HG02852 (cell line): Measurements from ENCODE around the gene MFSD1.

Experiments
- ATAC-seq: cut with Tn5 transposase; IDR thresholded peaks from one replicate; pipeline ENCODE4 v1.9.1; 2021; ENCODE audit warnings: mild to moderate bottlenecking, moderate library complexity; ENCODE audit not compliant: unreplicated experiment

MFSD1 gene

DNA sequence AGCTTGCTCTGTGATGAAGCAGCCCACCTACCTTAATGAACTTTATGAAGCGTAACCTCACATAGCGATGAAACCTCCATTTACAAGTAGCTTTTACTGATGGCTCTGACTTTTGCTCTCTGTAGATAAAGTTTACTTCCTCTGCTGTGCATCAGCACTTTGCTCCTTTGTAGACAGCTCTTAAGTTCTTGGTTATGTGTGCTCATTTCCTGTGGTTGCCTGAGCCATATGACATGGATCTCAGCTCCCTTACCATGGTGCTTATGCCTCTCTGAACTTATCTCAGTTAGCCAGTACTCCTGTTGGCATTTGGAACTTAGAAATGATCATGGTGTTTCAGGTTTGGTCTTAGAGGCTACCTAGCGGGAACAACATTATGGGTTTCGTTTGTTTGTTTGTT lies 7.8 kb downstream of the MFSD1 start:
- ATAC-seq = no peak

DNA sequence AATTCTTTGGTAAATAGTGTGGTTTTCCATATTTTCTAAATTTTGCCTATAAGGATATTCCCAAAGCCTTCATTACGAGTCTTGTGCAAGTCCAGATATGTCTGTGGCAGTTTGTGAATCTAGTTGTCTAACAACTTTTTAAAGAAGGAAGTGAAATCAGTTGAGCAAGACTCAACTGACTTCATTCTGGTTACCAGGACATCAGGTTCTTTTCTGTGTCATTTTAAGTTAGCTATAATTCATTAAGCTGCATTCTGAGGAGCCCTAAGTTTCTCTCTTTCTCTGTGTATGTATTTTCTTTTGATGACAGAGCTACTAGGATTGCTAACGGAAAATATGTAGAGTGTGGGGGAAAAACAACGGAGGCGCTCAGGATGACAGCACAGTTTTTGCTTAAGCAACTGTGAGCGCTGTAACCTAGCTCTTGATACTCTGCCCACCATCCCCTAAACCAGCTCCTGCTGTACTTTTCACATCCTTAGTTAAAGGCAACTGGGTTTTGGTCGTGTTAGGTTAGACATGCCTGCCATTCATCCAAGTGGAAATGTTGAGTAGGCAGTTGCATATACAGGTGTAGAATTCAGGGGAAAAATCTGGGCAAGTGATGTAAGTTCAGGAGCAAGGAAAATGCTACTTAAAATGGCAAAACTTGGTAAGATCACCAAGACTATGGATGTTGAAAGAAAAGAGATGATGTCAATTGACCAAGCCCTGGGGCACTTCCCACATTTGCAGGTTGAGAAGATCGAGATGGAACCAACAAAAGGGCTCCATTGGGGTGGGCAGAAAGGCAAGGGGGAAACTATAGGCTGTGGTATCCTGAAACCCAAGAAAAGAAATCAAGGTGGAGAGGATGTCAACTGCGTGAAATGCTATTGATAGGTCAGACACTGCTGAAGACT lies 9.2 kb downstream of the MFSD1 start:
- ATAC-seq = no peak

DNA sequence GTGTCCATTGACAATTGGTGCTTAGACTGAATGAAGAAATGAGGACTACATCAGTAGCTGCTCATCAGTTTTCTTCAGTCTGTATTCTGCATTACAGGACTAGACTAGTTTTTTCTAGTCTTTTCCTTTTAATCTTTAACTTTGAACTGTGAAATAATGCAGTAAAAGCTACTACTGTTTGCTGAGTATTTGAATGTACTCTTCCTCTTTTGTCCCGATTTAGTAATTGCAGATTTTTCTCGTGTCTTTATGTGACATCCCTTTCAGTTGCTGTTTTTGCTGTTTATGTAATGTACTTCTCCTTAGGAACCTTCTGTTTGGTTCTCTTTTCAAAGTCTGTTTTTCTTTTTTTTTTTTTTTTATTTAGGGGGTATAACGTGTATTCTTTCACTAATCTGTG lies 17.4 kb downstream of the MFSD1 start:
- ATAC-seq = no peak

DNA sequence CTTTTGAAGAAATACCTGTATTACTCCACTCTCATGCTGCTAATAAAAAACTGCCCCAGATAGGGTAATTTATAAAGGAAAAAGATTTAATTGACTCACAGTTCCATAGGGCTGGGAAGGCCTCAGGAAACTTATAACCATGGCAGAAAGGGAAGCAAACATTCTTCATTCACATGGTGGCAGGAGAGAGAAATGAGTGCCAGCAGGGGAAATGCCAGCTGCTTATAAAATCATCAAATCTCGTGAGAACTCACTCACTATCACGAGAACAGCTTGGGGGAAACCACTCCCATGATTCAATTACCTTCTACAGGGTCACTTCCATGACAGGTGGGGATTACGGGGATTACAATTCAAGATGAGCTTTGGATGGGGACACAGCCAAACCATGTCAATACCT lies 18.7 kb downstream of the MFSD1 start:
- ATAC-seq = no peak

DNA sequence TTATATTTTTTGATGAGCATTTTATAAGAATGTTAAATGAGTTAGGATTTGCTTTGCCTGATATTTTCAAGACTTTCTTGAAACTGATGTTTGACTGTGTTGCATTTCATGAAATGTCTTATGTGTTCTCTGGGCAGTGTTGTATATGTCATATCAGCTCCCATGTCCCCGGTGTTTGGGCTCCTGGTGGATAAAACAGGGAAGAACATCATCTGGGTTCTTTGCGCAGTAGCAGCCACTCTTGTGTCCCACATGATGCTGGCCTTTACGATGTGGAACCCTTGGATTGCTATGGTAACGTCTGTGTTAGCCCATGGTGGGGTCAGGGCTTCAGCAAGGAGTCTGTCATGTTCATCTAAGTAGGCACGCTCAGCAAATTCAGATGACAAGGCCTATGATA lies 20.0 kb downstream of the MFSD1 start:
- no peak for ATAC-seq

DNA sequence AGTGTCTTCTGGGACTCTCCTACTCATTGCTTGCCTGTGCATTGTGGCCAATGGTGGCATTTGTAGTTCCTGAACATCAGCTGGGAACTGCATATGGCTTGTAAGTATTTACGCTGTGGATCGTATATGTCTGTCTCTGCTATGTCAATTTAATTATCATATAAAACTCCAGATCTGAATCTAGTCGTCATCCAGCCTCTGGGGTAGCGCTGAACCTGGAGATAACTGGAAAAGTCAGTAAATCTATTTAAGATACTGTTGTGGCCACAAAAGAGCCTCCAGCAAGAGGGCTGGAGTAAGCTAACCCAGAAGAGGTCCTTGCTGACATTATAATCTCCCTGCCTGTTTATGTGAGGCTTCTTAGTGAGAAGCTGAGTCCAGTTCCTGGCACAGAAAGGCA lies 21.6 kb downstream of the MFSD1 start:
- ATAC-seq = no peak

DNA sequence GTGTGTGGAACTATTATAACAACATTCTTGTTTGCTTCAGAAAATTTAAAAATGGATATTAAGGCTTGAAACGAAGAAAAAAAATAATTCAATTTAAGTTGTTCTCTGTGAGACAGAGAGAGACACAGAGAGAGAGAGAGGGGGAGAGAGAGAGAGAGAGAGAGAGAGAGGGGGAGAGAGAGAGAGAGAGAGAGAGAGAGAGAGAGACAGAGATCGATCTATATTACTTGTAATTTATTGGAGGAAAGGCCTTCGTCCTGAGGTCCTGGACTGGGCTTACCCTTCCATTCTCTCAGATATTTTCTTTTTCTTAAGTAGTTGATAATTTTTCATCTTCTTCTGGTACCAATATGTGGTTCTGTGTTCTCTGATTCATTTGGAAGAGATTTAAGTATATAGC lies 25.9 kb downstream of the MFSD1 start:
- no peak for ATAC-seq

DNA sequence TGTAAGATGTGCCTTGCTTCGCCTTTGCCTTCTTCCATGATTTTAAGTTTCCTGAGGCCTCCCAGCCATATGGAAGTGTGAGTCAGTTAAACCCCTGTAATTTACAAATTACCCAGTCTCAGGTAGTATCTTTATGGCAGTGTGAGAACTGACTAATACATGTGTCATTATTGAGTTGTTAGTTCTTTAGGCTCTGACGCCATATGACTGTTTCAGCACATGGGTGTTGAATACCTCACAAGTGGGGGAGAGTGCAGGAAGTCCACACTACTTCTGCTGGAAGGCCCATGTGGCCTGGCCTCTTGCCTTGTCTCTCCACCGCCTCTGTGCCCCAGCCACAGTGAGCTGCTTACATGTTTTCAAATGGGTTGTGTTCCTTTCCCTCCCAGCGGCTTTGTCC lies 28.5 kb downstream of the MFSD1 start:
- ATAC-seq = no peak

DNA sequence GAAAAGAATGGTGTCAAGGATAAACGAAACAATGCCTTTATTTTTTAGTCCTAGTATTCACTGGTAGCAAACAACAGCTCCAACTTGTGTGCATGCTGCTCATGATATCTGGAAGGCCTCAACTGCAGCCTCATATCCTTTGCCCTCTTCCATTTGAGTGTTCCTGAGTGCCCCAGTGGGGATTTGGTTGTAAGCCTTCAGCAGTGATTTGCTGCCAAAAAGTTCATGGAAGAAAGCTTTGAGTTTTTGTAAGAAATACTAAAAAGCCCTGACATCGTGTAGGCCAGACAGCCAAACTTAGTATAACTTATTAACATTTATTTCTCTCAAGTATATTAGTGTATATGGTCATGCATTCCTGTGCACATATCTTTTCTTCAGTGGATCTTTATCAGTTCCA lies 30.0 kb downstream of the MFSD1 start:
- ATAC-seq = no peak

DNA sequence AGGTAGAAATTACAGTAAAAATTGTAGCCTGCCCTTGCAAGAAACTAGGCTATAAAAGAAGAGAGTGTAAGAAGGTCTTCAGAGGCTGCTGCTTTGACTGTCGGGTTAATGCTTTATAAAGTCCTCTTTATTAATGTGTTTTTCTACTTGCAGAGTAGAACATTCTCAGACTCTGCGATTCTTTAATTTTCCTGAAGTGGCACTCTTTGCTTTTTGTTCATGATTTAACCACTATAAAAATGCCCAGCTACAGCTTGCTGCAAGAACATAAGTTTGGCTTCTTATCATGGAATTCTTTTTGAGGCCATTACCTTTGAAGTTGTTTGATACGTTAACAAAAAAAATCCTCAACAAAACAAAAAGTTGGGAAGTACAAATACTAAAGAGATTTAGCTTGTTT lies 33.8 kb downstream of the MFSD1 start:
- ATAC-seq = no peak

DNA sequence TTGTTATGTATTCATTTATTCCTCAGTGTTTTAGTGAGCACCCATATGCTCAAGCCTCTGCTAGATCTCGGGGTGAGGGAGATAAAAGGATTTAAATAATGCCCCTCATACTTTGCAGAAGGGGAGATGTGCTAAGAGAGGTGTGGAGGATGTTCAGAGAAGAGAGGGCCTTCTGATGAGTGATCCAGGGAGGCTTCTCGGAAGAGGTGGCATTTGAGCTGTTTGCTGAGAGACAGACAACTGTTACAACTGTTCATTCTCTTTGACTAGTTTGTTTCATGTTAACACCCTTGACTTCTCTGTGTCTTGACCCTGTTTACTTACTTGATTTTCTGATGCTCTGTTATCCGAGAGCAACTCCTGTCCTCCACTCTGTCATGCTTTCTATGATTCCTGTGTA lies 34.5 kb downstream of the MFSD1 start:
- ATAC-seq = no peak

DNA sequence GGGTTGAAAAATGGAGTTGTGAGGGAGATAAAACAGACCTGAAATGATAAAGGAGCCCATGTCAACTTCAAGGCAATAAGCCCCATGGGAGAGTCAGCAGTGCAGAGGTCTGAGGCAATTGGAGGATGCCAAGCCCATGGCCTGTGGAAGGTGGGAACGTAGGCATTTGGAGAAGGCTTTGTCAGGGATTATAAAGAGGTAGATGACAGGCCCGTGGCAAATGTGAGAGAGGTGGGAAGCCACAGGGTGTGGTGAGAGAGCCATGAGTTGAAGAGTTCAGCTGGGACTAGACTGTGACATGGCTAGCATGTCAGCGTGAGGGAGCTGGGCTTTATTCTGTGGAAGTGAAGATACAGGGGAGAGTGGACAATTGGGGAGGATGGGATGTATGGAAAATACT lies 35.4 kb downstream of the MFSD1 start:
- ATAC-seq = no peak

DNA sequence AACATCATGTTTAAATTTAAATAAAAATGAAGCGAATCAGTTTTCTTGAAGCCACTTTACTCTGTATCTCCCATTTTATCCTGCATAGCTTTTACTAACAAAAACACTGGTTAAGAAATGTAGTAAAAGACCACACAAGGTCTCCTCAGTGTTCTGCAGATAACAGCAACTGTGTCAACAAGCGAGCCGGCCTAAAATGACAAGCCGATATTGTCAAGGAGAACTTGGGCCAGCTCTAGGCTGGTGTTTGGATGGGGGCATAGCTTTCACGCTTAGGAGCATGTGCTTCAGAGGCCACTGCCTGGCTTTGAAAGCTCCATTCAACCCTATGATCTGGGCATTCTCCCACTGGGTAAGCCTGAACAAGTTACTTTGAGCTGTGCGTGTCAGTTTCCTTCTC lies 38.1 kb downstream of the MFSD1 start:
- no peak for ATAC-seq

DNA sequence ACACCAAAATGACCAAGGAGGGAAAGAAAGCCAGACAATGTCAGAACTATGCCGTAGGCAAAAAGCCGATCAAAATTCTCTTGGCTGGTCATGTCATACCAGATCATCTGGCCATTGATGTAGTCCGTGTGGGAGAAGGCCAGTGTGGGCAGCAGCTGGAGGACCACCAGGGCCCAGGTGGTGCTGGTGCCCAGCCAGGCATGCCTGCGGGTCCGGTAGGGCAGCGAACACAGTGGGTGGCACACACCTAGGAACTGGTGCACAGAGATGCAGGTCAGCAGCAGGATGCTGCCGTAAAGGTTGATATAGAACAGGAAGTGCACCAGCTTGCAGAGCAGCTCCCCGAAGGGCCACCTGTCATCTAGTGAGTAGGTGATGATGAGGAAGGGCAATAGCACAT lies 39.5 kb downstream of the MFSD1 start:
- no peak for ATAC-seq

DNA sequence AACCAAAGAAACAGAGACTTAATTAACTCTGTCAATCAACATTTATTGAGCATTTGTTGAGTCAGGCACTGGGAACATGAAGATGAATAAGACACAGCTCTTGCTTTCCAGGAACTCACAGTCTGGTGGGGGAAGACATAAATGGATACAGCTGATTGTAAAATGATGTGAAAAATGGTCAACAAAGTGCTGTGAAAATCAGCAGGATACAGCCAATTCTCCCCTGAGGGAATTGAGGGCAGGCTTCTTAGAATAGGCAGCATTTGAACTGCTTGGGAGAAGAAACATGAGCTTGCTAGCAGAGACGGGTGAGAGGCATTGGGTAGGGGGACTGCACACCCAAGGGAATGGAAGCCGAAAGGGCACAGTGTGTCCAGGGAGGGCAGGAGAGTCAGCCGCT lies 41.1 kb downstream of the MFSD1 start:
- ATAC-seq = no peak

DNA sequence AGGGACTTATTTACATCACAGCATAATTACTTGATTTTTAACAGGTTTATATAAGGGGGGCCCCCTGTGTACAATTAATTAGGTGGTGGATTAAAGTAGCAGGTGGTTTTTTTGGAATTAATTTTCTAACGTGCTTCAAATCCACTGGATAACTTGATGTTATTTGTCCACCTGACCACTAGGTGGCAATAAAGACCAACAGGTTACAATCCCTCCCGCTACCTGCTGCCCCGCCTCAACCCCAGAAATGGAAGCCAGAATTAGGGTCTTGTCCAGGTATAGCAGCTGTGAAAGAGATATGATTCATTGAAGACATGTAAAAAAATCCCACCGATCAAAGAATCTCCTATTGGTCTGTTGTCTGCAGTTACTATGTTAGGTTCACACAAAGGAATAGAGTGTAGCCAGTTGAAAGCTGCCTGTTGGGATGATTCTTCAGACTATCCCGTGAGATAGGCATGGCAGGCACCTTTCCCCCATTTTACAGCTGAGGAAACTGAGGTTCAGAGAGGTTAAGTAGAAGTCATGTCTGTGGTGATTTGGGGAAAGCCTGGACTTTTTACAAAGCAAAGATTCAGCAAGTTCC lies 44.0 kb downstream of the MFSD1 start:
- ATAC-seq = peak; percentile 39

DNA sequence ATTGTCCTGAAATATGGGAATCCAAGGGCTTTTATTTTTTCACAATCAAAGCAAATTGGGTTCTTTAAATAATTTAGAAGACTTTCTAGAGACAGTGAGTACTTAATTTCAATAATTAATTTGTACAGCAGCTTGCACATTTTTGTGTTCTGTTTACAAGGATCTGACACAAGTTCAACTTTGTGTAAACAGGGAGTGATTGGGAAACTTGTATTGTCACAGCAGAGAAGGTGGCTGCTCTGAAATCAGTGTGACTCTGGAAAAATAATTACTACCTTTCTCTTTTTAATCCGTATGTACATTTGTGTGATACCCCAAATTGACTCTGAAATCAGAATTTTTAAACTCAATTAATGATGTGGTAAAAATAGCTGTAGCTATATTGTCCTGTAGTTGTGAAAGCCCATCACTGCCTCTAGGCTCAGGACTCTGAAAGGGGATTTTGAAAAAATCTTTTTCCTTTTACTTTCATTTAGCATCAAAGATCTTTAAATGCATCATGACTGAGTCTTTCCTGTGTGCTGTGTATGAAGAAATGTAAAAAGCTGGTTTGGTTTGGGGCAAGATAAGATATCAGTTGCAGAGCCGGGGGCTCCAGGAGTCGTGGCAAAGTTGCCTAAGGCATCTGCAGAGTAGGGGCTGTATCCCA lies 45.1 kb downstream of the MFSD1 start:
- peak; percentile 86 for ATAC-seq

DNA sequence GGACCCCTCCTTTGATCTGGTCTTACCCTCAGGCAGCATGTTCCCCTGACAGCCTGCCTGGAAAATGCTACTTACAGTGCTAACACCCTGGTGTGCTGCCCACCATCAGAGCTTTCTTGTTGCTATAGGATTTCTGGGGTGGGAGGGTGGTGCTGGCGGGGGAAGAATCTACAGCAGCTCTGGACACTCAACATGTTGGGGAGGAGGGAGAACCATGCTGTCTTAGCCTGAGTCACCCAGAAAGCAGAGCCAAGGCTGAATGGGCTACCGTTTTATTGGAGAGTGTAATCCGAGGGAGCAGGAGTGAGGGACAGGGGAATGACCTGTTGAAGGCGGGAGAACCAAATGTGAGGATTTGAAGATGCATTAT lies 45.6 kb downstream of the MFSD1 start:
- ATAC-seq = peak; percentile 29

DNA sequence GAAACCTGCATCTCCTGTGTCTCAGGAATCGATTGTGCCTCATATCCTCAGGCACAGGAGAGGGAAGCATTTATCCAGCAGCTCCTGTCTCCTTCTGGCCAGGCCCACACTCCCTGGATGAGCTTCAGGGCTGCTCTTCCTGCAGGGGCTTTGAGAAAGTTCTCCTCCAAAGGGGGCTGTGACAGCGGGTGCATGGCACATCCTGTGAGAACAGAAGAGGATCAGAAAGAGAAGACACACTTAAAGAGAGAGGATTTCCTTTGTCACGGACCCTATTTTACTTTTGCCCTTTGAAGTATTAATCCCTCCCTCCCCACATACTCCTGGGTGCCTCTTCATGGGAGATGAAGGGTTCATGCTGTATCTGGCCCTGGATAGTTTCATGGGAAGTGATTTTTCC lies 46.0 kb downstream of the MFSD1 start:
- ATAC-seq = no peak

DNA sequence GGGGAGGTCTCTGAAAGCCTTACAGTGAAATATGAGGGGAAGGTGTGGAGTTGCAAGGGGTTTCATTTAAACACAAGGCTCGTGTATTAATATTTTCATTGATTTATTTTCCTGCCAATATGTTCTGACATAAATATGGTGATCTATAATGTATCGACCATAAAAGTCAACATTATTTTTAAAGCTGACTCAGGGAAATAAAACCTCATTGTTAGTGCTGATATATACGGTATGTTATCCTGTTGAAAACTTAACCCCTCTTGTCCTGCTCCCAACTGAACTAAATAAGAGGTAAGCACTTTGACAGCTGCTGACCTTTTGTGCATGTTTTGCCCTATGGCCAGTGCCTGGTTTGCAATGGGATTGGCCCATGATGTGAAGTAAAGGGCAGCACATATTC lies 47.9 kb downstream of the MFSD1 start:
- no peak for ATAC-seq

DNA sequence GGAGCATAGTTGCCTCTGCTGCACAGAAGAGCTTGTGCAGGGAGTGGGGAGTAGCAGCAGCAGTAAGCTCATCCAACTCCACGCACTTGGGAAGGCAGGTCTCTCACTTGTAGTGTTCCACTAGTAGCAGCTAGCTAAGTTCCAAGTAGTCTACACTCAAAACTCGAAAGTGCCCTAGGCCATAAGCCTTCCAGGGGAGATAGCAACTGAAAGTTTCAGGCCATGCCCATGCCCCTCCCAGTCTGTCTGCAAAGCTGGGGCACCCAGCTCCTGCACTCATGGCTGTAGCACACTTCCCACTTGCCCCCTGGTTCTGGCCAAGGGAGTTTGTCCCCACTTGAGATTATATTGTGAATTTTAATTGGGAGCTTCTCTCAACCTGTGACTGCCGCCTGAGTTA lies 57.5 kb downstream of the MFSD1 start:
- no peak for ATAC-seq

DNA sequence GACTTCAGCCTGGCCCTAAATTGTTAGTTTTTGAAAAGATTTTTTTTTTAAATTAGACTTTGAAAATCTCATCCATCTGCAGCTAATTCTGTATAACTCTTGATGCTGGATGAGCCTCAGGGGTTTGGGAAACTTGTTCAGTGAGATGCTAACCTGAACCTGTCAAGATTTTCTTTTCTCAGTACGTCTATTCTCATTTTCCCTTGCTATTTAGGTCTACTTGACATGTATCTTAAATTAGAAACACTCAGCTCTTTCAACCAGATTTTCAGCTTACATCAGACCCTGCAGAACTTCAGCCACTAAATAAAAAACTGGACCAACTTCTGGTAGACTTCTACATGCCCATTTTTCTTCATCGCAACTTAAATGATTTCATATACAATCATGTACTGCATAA lies 61.4 kb downstream of the MFSD1 start:
- peak; percentile 51 for ATAC-seq
